IPS-11a (cell line): ENCODE data around the gene NINJ2.
"Not testable (repeated sequence)": the region's sequence is repeated elsewhere in the genome, so short reads cannot be mapped to it uniquely, and the experiment has no call there.

Experiments used
- H3K4me3 ChIP-seq: one replicate; pipeline ENCODE4 v1.5.1; 2013; ENCODE audit warnings: low read depth, low read length, control low read depth

The NINJ2 gene

DNA sequence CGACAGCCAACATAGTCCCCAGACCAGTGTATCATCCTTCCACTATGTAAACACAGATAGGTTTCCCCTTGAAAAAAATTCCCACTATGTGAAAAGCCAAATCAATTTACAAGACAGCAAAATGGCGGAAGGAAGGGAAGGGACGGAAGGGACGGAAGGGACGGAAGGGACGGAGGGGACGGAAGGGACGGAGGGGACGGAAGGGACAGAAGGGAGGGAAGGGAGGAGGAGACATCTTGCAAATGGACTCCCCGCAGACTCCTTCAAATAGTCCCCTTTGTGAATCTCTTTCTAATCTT, 75.3 kb downstream of the NINJ2 start:
- H3K4me3 ChIP-seq = no peak overlapping the region

DNA sequence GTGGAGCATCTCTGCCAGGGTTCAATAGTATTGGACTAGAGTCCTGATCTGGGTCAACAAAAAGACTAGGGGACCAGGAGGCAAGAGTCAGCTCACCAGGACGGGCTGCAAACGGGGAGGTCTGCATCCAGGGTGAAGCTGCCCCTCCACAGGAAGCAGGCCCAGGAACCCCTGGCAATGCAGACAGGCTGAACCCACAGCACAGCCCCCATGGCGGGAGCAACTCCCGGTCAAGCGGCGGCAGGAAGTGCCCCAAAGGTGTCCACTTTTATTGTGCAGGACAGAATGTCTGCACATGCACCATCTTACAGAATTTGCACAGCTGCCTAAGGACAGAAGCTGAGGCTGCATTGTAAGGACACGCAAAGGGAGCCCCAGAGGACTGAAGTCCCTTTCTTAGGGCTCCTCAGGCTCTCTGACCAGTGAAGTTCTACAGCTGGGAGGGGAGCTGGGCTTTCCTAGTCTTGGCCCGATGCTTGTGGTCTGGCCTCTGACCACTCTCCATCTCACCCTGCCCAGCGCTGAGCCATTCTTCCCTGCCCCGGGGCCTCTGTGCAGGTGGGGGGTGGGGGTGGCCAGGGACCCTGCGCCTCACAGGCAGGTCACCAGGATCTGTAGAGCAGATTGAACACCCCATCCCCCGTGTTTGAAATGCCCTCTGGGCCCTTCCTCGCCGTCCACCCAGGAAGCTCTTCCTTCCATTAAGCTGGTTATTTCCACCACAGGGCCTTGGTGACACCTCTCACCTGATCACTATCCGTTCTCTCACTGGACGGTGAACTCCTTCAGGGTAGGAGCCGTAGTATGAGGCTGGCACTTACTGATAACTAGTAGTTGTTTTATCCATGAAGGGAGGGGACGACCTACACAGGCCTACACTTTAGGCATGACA, 75.9 kb downstream of the NINJ2 start:
- no peak overlapping the region for H3K4me3 ChIP-seq

DNA sequence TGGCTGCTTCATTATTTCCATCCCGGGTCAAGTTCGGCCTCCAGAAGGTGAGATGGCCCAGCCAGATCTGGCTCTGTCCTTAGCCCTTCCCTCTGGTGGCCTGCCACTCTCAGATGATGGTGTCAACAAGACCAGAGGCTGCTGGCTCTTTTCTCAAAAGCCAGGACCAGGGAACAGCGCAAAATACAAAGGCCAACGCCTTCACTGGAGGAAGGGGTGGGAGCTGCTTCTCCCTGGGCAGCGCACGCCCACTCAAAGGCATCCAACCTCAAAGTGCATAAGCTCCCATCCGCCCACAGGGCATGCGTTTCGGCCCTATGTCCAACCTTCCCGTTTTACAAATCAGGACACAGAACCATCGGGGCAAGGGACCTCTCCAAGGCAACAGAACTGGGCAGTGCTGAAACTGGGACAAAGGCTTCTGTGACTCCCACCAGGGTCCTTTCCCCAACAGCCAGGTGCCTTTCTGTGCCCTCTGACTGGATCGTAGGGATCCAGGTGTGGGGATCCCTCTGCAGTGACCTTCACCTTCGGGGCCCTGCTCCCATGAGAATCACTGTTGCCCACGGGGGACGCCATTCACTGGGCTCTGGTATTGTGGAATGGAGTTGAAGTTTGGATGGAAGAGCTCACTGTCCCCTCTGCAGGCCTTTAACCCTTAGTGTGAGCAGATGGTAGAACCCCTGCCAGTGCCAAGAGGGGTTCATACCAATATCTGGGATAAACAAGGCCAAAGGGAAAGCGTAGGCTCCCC, 76.8 kb downstream of the NINJ2 start:
- H3K4me3 ChIP-seq = no peak overlapping the region

DNA sequence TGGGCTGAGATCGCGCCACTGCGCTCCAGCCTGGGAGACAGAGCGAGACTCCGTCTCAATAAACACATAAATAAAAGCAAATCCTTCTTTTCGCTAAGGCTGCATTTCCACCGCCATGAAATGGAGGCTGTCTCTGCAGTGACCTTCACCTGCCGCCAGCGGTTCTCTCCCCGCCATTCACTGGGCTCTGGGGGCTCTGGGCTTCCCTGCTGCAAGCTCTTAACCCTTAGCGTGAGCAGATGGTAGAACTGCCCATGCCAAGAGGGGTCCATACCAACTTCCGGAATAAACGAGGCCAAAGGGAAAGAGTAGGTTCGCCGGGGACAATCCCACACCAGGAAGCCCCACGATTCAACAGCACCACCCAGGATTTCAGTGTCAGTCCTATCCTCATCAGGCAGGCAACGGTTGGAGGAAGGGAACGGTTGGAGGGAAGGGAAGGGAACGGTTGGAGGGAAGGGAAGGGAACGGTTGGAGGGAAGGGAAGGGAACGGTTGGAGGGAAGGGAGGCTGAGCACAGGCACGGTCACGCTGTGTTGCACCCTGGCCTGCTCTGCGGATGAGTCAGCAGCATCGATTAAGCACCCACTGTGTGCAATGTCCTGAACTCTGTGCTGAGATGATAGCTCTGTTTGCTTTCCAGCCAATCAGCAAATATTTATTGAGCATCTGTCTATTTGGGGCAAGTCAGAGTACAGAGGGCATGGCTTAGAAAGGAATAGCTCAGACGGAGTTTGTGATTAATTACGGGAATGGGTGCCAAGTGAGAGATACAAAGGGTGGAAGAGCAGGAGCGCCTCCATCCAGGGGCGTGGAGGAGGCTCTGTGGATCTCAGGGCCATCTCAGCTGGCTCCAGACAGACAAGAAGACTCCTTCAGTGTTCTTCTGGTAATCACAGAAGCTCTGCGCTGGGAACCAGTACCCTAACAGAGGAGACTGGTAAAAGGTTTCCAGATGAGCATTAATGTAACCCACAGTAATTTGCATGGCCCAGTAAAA, 77.9 kb downstream of the NINJ2 start:
- H3K4me3 ChIP-seq = no peak overlapping the region

DNA sequence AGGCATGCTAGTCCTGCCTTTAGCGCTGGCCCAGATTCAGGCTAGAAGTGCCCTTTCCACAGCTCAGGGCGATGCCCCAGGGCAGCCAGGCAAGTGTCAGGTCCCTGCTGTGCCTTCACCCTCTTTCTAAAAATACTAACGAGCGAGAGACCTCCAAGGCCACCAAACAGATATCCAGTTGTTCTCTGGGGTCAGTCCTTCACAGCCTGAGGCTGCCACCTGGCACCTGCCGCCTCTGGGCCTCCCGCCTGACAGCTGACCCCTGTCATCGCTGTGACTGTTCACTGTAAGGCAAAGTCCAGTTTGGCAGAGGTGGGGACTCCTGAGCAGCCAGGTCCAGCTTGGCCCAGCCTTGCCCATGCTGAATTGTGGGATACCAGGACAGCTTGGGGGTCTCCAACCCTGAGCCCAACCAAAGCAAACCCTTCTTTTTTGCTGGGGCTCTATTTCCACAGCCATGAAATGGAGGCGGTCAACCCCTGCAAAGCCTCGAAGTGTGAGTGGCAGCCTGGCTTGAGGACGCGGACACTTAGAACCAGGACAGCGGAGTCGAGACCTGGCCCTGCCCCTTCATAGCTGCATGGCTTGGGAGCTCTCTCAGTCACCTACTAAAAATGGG, 79.9 kb downstream of the NINJ2 start:
- no peak overlapping the region for H3K4me3 ChIP-seq

GRCh38 chr12:581746-582145, 81.5 kb downstream of the NINJ2 start:
- no peak overlapping the region for H3K4me3 ChIP-seq

DNA sequence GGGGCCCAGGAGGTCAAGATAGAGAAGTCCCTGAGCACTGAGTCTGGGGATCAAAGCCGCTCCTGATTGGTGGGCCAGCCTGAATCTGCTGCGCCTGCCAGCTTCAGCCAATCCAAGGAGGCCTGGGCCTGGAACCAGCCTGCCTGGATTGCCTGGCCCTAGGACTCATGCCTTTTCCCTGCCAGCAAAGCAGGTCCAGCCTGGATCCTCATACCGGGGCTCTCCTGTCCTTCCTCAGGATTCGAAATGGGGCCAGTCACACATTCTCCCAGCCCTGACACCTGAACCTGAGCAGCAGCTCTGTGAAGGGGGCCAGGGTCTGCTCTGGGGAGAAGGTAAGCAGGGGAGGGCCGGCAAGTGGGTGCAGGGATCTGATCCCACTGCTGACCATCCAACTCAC, 81.9 kb downstream of the NINJ2 start:
- H3K4me3 ChIP-seq = no peak overlapping the region

GRCh38 chr12:580813-581212, 82.4 kb downstream of the NINJ2 start:
- no peak overlapping the region for H3K4me3 ChIP-seq

DNA sequence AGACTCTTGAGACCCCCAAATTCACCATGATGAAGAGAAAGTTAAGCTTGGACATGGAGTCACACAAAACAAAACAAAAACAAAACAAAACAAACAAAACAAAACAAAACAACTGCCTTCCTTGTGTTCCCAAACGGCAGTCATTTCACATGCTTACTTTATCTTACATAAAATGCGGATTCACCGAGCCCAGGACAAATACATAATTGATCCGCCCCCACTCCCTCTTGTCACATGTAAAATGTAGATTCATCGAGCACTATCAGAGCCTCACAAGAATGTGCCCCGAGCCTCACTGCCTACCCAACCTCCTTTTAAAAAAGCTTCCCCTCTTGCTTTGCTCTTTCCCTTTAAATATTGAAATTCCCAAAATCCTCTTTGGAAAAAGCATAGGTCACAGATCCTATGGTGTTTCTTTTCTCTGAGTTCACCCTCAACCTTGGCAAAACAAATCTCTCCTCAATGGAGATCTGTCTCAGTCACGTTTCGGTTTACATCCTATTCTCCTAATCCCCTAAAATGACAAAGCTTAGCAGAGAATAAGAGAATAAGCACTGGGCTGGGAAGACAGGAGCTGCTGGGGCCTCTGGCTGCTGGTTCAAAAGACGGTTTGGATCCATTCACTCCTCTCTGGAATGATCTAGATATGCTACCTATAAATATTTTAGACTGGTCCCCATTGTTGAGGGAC, 83.7 kb downstream of the NINJ2 start:
- no peak overlapping the region for H3K4me3 ChIP-seq

- no peak overlapping the region for H3K4me3 ChIP-seq
These were observed 84.4 kb downstream of the NINJ2 start for GRCh38 chr12:578748-579419.

- not testable (repeated sequence) for H3K4me3 ChIP-seq
These were observed 85.1 kb downstream of the NINJ2 start for GRCh38 chr12:577994-578747.

DNA sequence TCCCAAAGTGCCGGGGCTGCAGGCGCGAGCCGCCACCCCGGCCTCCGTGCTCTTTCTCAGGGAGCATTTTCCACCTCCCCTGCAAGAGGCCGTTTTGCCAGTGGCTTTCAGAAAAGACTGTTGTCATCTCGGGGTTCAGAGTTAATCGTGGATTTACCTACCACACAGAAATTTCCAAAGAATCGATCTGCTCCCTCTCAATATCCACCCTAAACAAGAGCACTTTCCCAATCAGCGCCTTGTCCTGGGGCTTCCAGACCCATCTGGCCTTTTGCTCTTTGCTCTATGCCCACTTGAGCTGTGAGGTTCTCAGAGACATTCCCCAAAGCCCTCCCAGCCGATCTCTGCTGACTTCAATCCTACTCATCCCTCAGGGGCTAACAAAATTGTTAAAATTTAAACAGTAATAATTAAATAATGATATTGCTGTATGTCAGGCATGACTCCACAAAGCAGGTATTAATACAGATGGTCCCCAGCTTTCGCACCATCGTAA, 86.6 kb downstream of the NINJ2 start:
- no peak overlapping the region for H3K4me3 ChIP-seq

- no peak overlapping the region for H3K4me3 ChIP-seq
These were observed 87.2 kb downstream of the NINJ2 start for GRCh38 chr12:575948-576614.

DNA sequence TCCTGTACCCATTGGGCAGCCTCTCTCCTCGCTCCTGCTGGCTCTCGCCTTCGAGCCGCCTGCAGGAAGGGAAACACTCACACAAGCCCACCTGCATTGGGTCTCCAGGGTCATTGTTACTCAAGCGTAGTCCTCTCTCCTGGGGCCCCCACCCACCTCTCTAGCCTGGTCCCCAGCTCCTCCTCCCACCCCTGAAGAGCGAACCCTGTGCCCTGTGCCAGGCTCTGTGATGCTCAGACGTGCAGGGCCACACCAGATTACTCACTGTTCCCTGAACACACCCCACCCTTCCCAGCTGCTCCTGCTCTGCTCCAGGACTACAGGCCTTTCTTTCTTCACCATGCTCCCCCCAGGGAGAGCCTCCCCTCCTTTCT, 88.1 kb downstream of the NINJ2 start:
- no peak overlapping the region for H3K4me3 ChIP-seq

DNA sequence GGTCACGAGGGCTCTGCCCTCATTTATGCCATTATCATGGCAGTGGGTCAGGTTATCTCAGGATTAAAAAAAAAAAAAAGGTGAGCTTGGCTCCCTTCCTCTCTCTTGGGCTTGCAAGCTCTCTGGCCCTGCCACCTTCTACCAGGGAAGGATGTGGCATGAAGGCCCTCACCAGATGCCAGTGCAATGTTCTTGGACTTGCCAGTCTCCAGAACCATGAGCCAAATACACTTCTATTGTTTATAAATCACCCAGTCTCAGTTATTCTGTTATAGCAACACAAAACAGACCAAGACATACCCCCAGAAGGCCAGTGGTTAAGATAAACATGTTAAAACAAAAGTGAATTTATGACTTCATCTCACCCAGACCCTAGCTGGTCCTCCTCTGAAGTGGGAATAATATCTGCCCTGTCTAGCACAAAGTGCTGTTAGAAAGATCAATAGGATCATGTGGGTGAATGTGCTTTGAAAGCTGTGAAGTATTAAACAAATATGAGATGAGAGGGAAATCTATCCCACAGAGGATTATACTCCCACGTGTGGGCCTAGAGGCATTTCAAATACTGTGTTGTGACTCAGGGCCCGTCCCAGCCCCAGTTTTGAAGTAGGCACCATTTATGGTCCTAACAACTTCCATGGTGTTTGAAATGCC, 88.6 kb downstream of the NINJ2 start:
- no peak overlapping the region for H3K4me3 ChIP-seq

GRCh38 chr12:573232-573631, 90.0 kb downstream of the NINJ2 start:
- H3K4me3 ChIP-seq = no peak overlapping the region

DNA sequence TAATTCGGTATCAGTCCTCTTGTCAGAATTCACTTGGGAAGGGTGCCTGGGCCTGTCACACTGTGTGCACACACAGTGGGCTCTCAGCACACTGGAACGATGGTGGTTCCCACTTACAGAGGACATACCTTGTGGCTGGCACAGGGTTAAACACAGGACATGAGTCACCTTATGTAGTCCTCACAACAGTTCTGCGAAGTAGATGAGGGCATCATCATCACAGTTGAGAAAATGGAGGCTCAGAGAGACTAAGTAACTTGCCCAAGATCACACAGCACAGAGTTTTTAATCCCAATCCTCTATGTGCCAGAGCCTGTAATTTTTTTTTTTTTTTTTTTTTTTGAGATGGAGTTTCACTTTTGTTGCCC, 90.7 kb downstream of the NINJ2 start:
- H3K4me3 ChIP-seq = no peak overlapping the region
